Measurements from ENCODE around the gene FCAMR.
A peak's percentile ranks its signal among the peaks of the same experiment; 100 is the strongest.

The FCAMR gene

GRCh38 chr1:206933333-206933945 lies 36.8 kb downstream of the FCAMR start:
- TF ChIP-seq CTCF (conservative IDR thresholded peaks at IDR 0.05) (peak; percentile 83), ZFX (IDR thresholded peaks at IDR 0.05) (no peak)
- H3K27ac ChIP-seq, result no peak overlapping the region

GRCh38 chr1:206932177-206932576 lies 38.1 kb downstream of the FCAMR start:
- no peak for TF ChIP-seq CTCF (conservative IDR thresholded peaks at IDR 0.05)
- no peak for TF ChIP-seq ZFX (IDR thresholded peaks at IDR 0.05)

GRCh38 chr1:206931709-206932108 lies 38.6 kb downstream of the FCAMR start:
- no peak for TF ChIP-seq ZFX (IDR thresholded peaks at IDR 0.05)
- TF ChIP-seq CTCF (conservative IDR thresholded peaks at IDR 0.05), result no peak; the same call in 1 of the 2 replicates
- no peak overlapping the region for H3K27ac ChIP-seq

More at GRCh38 chr1:206932177-206932576, 38.1 kb downstream of the FCAMR start:
- no peak overlapping the region for H3K27ac ChIP-seq

GRCh38 chr1:206930210-206930798 lies 40.0 kb downstream of the FCAMR start:
- H3K27ac ChIP-seq, result no peak overlapping the region
- TF ChIP-seq ZFX (IDR thresholded peaks at IDR 0.05) (no peak), CTCF (conservative IDR thresholded peaks at IDR 0.05) (no peak)

GRCh38 chr1:206929524-206929923 lies 40.7 kb downstream of the FCAMR start:
- H3K27ac ChIP-seq, result no peak overlapping the region
- TF ChIP-seq CTCF (conservative IDR thresholded peaks at IDR 0.05) (no peak), ZFX (IDR thresholded peaks at IDR 0.05) (no peak)

GRCh38 chr1:206926286-206926685 lies 44.0 kb downstream of the FCAMR start:
- no peak overlapping the region for H3K27ac ChIP-seq
- TF ChIP-seq ZFX (IDR thresholded peaks at IDR 0.05) (no peak), CTCF (conservative IDR thresholded peaks at IDR 0.05) (no peak)

GRCh38 chr1:206925106-206925736 lies 45.0 kb downstream of the FCAMR start:
- TF ChIP-seq ZFX (IDR thresholded peaks at IDR 0.05) (no peak), CTCF (conservative IDR thresholded peaks at IDR 0.05) (no peak)
- H3K27ac ChIP-seq, result no peak overlapping the region

Data from C4-2B (cell line).